ENCODE results near the gene PGLYRP4.

Gene PGLYRP4

GRCh38 chr1:153356392-153357075 lies 7.9 kb upstream of the PGLYRP4 start (continued):
- TF ChIP-seq ZNF280C (tag by site-specific recombination; IDR thresholded peaks at IDR 0.05) (no peak), SCRT2 (tag by site-specific recombination; IDR thresholded peaks at IDR 0.05) (no peak), ZNF426 (tag by site-specific recombination; IDR thresholded peaks at IDR 0.05) (no peak), ZNF302 (tag by site-specific recombination; IDR thresholded peaks at IDR 0.05; ENCODE audit: low read depth) (no peak), MEIS1 (CRISPR knock-in tag; IDR thresholded peaks at IDR 0.05; ENCODE audit: borderline replicate concordance) (no peak)

GRCh38 chr1:153355445-153356071 lies 6.9 kb upstream of the PGLYRP4 start:
- H3K36me3 ChIP-seq (ENCODE audit: control insufficient read depth in 2 of 2, insufficient read depth in 1 of 2, low read length in 2 of 2) = no peaks in the 10 kb centered on the region
- H3K27ac ChIP-seq (ENCODE audit: extremely low read depth, low read depth, low read length) = no peak overlapping the region
- H3K4me1 ChIP-seq (ENCODE audit: control insufficient read depth, insufficient read depth, low read length) = no peaks in the 10 kb centered on the region
- ChIA-PET POLR2A (no interaction called here), CTCF (interaction anchor here (0.6 to 11.6 kb wide), 26 partner anchors 12 to 1545 kb away, joined by 3 to 259 read pairs (median 4); no protein-coding TSS in a partner anchor)
- H3K9me3 ChIP-seq (ENCODE audit: control insufficient read depth, insufficient read depth, low read depth, low read length) = no peaks in the 10 kb centered on the region
- no peak overlapping the region for H3K4me3 ChIP-seq (ENCODE audit: low read depth, low read length)
- TF ChIP-seq ZNF558 (tag by site-specific recombination; IDR thresholded peaks at IDR 0.05) (no peak), ZNF654 (tag by site-specific recombination; IDR thresholded peaks at IDR 0.05; ENCODE audit: low read depth) (peak; percentile 83), ZNF311 (tag by site-specific recombination; IDR thresholded peaks at IDR 0.05; ENCODE audit: borderline replicate concordance) (no peak), ZNF692 (tag by site-specific recombination; IDR thresholded peaks at IDR 0.05) (no peak), OVOL3 (tag by site-specific recombination; IDR thresholded peaks at IDR 0.05) (no peak), ZNF530 (tag by site-specific recombination; IDR thresholded peaks at IDR 0.05; ENCODE audit: low read depth) (no peak), ZFHX2 (tag by site-specific recombination; conservative IDR thresholded peaks at IDR 0.05) (no peak), ZNF560 (tag by site-specific recombination; IDR thresholded peaks at IDR 0.05; ENCODE audit: borderline replicate concordance) (no peak), YY1 (tag by site-specific recombination; IDR thresholded peaks at IDR 0.05) (no peak), ZBTB44 (tag by site-specific recombination; IDR thresholded peaks at IDR 0.05) (no peak), ZNF830 (tag by site-specific recombination; IDR thresholded peaks at IDR 0.05; ENCODE audit: low read depth) (no peak), ZNF335 (tag by site-specific recombination; conservative IDR thresholded peaks at IDR 0.05) (no peak), ZNF76 (tag by site-specific recombination; IDR thresholded peaks at IDR 0.05; ENCODE audit: borderline replicate concordance, low read depth) (no peak), ZNF112 (tag by site-specific recombination; IDR thresholded peaks at IDR 0.05) (no peak), HOXA7 (CRISPR knock-in tag; IDR thresholded peaks at IDR 0.05; ENCODE audit: borderline replicate concordance) (no peak), GLI4 (tag by site-specific recombination; IDR thresholded peaks at IDR 0.05) (no peak), ZNF561 (tag by site-specific recombination; IDR thresholded peaks at IDR 0.05; ENCODE audit: borderline replicate concordance) (no peak), ZNF707 (tag by site-specific recombination; IDR thresholded peaks at IDR 0.05) (no peak), RBAK (tag by site-specific recombination; IDR thresholded peaks at IDR 0.05) (no peak), ZBTB17 (tag by site-specific recombination; IDR thresholded peaks at IDR 0.05) (peak; percentile 49), KLF1 (tag by site-specific recombination; IDR thresholded peaks at IDR 0.05) (no peak), ZXDB (tag by site-specific recombination; IDR thresholded peaks at IDR 0.05) (no peak), ZSCAN5A (tag by site-specific recombination; IDR thresholded peaks at IDR 0.05) (no peak), ZBTB20 (tag by site-specific recombination; IDR thresholded peaks at IDR 0.05) (no peak)

Data from HEK293 (cell line).